Ishikawa (cell line): Measurements from ENCODE around the gene SDSL.

Experiments used
- EP300 ChIP-seq: IDR thresholded peaks from 2 replicates; pipeline ENCODE4 v1.6.1; 2012; ENCODE audit warnings: borderline replicate concordance
- NFIC ChIP-seq: IDR thresholded peaks from 2 replicates; pipeline ENCODE4 v1.6.1; 2012
- RAD21 ChIP-seq: IDR thresholded peaks from 2 replicates; pipeline ENCODE4 v1.6.1; 2012; ENCODE audit warnings: low read depth
- REST ChIP-seq: IDR thresholded peaks from 2 replicates; pipeline ENCODE4 v1.6.1; 2012; ENCODE audit warnings: low read depth, mild to moderate bottlenecking
- TAF1 ChIP-seq: IDR thresholded peaks from 2 replicates; pipeline ENCODE4 v1.6.1; 2012; ENCODE audit warnings: low read depth, mild to moderate bottlenecking
- TEAD4 ChIP-seq: IDR thresholded peaks from 2 replicates; pipeline ENCODE4 v1.6.1; 2012
- YY1 ChIP-seq: IDR thresholded peaks from 2 replicates; pipeline ENCODE4 v1.6.1; 2012; ENCODE audit warnings: low read depth
- TF ChIP-seq, protein P1 (sequence below): IDR thresholded peaks from 2 replicates; pipeline ENCODE4 v1.6.1; 2012
- TF ChIP-seq, protein P2 (sequence below): IDR thresholded peaks from 2 replicates; pipeline ENCODE4 v1.6.1; 2012

- TF ChIP-seq TEAD4 (no peak), TAF1 (no peak), NFIC (no peak), REST (no peak), EP300 (no peak), RAD21 (no peak), YY1 (no peak)
- TF ChIP-seq, protein P1, sequence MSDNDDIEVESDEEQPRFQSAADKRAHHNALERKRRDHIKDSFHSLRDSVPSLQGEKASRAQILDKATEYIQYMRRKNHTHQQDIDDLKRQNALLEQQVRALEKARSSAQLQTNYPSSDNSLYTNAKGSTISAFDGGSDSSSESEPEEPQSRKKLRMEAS = no peak
- TF ChIP-seq, protein P2, sequence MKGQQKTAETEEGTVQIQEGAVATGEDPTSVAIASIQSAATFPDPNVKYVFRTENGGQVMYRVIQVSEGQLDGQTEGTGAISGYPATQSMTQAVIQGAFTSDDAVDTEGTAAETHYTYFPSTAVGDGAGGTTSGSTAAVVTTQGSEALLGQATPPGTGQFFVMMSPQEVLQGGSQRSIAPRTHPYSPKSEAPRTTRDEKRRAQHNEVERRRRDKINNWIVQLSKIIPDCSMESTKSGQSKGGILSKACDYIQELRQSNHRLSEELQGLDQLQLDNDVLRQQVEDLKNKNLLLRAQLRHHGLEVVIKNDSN = no peak
These were observed 23.5 kb downstream of the SDSL start for GRCh38 chr12:113445544-113446171.
